HG02763 (cell line): ENCODE measurements around the gene KIF16B.

Experiments
- ATAC-seq: cut with Tn5 transposase; IDR thresholded peaks from one replicate; pipeline ENCODE4 v1.9.1; 2021; ENCODE audit warnings: mild to moderate bottlenecking, moderate library complexity; ENCODE audit not compliant: unreplicated experiment

Gene KIF16B

DNA sequence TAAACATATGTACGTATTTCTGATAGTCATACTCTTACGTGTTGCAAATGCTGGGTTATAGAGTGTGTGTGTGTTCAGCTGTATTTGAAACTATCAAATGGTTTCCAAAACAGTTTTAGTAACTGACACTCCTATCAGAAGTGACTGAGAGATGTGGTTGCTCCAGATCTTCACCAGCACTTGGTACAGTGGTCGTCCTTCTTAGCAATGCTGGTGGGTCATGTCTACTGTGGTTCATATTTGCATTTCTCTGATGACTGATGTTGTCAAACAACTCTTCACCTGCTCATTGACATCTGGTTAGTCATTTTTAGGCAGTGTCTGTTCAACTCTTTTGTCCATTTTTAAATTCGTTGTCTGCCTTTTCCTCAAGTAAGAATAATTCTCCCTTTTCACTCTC lies 259.3 kb downstream of the KIF16B start:
- ATAC-seq: no peak

DNA sequence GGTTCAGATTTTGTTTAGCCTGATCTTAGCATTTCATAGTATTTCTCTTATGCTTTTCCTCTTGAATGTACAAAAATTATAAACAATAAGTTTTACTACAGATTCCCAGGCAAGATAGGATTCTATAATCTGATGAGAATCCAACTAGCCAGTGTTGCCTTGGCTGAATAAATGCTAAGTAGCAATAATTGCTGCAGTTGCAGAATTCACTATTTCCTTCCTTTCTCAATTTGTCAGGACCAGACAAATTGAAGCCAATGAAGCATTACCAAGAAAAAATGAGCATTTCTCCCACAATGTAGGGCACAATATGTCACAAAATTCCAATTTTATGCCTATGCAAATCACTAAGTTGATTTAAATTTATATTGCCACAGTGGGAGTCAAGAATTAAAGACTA lies 260.2 kb downstream of the KIF16B start:
- ATAC-seq: no peak

DNA sequence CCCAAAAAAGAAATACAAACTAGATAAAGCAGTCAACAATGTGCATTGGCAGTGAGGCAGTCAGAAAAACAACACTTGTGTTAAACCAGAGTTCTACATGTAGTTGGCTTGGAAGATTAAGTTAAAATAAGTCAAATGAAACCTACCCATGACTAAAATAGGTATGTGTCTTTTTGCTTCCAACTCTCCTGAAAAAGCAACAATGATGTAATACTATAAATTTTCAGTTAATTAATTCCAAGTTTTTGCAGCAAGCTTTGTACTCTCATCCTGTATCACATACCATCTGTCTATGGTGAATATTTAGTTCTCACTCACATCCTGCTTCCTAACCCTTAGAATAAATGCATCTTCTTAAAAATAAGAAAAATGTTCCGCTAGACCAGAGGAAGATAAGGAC lies 261.5 kb downstream of the KIF16B start:
- no peak for ATAC-seq

DNA sequence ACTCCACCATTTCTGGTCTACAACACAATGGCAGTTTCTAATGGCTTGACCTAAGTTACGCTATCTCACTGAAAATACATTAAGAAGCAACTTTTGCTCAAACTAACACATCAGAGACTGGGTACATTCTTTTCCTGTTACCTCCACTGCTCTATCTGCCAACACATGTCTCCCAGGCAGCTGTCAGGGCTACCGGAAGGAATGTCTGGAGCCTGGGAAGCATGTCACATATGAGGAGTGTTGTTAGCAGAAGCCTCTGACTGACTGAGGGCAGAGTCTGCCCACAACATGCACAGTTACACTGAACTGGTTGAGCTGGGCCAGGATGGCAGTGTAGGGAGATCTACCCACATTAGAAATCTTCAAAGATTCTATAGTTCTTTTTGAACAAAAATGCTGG lies 264.5 kb downstream of the KIF16B start:
- ATAC-seq: no peak

DNA sequence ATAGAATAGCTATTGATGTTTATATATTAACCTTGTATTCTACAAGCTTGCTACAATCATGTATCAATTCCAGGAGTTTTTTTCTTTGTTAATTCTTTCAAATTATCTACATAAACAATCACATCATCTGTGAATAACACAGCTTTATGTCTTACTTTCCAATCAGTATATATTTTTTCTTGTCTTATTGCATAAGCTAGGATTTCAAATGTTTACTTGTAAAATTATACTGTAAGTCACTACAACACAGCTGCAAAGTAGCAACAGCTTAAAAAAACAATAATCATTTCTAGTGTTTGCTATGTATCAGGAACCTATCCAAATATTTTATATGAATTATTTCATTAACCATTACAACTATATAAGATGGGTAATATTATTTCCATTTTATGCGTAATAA lies 270.4 kb downstream of the KIF16B start:
- no peak for ATAC-seq

DNA sequence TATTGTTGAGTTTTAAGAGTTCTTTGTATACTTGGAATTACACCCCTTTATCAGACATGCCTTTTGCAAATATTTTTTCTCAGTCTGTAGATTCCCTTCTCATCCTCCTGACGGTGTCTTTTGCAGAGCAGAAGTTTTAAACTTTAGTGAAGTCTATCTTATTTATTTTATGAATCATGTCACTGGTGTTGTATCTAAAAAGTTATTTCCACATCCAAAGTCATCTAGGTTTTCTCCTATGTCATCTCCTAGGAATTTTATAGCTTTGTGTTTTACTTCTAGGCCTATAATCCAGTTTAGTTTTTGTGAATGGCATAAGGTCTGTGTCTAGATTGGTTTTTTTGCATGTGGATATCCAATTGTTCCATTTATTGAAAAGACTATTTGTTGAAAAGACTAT lies 271.3 kb downstream of the KIF16B start:
- ATAC-seq: no peak

DNA sequence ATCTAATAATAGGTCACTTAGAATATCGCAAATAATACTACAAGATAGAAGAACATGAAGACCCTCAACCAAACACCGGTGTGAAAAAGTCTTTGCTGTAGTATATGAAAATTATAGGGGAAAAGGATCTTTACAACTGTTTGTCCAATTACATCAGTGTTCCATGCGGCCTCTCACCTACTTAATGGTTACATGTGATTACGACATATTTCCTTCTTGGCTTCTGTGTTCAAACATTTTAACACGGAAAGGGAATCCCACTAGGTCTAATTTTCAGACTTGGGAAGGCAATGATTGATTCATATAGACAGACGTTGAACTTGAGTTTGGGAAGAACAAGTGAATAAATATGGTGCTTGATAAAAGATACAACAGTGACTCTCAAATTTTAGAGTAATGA lies 273.4 kb downstream of the KIF16B start:
- ATAC-seq: no peak

DNA sequence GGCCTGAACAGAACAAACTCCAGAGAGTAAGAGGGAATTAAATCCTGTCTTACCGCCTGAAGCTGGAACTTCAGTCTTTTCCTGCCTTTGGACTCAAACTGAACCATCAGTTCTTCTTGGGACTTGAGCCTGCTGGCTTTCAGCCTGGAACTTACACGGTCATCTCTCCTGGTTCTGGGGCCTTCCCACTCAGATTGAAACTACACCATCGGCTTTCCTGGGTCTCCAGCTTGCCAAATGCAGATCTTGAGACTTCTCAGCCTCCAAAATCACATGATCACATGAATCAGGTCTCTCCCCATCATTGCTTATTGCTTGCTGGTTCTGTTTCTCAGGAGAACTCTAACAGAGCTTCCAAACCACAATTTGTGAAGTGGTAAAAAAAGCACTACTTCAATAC lies 276.3 kb downstream of the KIF16B start:
- ATAC-seq: no peak

DNA sequence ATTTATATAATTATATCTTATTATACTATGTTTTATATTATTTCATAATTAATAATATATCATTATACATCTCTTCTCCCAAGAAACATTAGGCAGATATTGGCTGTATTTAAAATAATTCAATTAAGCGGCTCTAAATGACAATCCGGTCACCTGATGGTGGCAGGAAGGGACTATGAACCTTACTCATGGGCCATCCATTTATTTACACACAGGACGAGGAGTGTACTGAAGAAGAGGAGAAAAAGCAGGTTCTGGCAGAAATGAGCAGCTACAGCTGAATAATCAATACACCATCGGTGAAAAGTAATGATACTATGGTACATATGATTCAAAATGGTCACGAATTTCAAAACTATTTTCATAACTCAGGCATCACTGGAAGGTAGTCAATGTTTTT lies 277.7 kb downstream of the KIF16B start:
- ATAC-seq: no peak

DNA sequence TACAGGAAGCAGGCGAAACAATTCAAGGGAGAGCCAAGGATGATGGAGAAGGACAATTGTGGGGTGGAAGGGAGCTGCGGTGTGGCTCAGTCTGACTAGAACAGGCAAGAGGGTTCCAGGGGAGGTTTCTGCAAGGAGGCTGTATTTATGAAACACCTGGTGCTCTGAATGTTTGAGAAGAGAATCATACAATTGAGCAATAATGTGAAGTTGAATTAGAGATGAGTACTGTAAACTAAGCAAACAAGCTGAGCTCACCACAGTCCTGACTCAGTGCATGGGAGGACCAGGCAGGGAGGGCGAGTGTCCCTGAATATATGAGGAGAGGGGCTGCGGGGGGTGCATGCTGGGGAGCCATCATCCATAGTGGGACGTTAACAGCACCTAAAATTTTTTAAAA lies 279.7 kb downstream of the KIF16B start:
- ATAC-seq: no peak

DNA sequence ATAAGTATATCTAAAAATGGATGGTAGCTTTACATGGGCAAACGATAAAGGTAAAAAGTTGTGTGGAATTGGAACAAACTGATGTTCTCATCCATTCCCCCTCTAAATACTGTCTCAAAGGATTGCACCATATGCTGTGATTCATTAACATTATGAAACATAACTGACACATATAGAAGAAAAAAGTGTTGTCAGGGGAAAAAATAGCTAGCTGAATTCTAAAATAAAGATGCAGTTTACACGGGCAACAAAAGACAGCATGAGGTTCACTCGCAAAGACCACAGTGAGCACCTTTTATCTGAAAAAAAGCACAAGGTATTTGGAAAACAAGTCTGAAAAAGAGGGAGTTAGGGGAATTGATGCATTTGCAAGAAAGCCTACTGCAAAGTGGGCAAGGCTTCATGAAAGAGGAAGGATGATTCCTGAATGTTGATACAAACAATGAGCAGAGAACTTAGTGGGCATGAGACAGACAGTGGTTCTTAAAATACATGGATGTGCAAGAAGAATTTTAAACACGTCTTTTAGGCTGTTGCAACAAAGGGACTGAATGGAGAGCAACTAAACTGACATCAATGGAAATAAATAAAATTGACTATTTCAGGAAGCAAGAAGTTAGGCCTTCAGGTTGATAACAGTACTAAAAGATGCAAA lies 280.9 kb downstream of the KIF16B start:
- ATAC-seq: no peak

DNA sequence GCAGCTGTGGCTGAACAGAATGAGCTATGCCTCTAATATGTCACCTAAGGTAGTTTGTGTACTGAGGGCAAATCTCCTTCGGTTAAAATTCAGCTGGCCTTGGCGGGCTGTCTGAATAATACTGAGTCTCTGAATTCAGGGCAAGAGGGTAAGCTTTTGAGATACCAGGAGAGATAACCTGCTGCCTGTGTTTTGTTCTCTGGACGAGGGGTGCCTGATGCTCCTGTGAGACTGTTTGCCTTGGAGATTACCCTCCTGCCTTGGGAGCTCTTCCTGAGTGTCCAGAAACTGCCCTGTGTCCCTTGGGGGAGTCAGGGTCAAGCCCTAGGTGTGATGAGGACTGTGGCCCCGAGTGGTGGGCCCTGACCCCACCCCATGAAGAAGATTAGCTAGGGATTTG lies 282.9 kb downstream of the KIF16B start:
- no peak for ATAC-seq

DNA sequence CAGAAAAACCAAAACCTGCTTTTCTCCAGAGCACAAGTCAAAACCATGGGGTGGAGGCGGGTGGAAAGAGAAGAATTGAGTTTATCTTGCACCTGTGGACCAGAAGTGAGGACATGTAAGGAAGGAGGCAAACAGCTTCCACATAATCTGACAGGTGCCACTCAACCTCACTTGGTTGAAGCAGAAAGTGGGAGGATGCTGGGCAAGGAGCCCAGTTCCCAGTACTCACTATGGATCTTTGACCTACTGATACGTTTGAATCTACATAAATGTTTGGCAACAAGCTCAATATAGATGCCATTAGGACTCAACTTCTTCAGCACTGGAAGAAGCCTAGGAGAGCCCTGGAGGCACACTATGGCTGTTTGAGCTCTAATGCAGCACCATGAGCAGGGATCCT lies 285.5 kb downstream of the KIF16B start:
- no peak for ATAC-seq

DNA sequence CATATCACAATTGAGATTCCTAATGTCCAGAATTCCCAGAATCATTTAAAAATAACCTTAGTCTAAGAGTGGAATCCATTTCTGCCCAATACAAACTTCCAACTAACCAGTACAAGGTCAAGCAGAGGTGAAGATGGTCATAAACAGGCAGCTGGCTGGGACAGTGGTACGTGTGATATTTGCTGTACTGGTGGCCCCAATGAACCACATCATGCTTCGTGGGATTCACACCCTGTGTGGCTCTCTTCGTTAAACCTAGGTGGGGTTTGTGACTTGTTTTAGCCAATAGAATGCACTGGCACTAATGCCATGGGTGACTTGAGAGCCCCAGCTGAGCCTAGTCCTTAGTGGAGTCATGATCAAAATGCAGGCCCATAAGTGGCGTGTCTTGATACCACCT lies 286.6 kb downstream of the KIF16B start:
- ATAC-seq: no peak

DNA sequence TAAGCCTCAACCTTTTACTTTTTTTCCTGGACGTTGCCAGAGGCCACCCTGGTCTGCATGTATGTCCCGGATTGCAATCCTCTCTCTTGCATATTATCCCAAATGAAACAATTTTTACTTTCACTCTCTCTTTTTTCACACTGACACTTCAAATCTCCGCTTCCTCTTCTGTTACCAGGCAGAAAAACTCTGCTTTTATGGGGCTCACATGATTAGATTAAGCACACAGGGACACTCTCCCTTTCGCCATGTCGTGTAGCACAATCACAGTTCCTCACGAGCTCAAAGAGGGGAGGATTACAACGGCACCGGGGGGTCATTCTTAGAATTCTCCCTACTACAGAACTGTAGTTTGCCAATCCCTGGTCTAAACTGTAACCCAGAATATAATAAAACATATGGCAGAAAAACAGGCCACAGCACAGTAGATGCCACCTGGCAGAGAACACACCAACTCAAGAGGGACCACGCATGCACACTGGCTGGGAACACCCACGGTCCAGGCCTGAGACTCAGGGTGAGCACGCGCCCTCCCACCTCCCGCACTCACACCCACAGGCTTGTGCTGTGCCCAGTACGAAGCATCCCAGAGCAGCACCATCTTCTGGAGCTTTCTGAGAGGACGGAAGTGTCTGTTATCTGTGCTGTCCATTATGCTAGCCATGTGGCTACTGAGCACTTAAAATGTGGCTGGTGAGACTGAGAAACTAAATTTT lies 288.7 kb downstream of the KIF16B start:
- no peak for ATAC-seq

DNA sequence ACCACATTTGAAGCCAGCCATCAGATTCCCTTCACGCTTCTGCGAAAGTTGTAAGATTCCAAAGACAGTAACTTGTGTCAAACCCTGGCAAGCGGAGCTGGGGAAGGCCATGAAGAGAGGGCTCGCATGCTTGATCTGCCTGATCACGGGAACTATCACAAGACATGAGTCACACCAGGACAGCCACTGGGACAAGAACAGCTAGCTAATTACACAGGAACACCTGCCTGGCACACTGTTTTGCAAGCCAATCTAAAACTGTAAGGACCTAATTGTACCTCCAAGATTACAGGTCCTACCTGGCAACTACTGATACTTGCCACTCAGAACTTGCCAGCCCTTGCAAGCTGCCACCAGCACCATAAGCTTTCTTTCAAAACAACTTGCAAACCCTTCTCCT lies 289.3 kb downstream of the KIF16B start:
- ATAC-seq: no peak

DNA sequence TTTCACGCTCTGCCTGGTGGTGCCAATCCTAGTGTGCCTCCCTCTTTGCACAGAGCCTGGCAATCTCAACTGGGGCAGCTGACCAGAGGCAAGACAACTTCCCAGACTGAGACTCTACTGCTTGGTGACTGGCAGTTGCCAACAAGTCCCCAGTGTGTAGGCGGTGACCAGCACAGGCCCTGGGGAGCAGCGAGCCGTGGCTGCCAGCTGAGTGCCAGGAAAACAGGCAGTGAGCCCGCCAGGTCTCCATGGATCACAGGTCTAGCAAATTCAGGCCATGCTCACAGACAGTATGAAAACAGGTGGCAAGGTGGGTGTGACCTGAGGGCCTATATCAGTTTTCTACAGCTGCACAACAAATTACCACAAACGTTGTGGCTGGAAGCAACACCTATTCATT lies 289.9 kb downstream of the KIF16B start:
- no peak for ATAC-seq

DNA sequence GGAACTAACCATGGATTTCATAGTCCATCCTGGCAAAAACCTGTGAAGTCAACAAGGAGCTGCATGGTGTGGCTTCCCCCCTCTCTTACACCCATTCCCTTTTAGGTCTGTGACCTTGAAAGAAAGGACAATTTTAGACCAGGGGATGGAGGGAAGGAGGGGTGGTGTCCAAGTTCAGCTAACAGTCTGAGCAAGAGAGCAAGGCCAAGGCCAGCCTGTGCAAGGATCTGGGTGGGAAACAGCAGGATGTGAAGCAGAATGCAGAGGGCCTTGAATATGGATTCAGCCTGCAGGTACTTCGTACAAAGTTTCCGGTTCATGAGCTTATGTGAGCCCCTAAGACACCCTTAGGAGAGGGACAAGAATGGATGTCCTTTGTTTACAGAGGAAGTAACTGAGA lies 293.0 kb downstream of the KIF16B start:
- ATAC-seq: no peak

DNA sequence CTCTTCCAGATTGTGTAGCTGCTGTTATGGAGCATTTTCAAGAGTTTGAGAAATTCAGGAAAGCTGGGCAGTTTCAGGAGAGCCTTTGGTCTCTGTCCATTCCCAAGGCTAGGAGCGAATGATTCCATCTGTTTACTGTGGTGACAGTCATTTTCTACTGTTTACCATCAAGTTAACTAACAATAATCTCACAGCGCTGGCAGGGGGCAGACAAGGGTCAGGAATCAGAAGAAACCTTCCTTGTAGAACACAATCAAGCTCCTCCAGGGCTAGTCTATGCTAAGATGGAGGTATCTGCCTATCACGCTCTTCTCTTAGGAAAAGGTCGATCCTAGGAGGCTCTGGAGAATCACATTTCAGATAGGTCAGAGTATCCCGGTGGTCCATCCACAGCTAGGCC lies 293.9 kb downstream of the KIF16B start:
- no peak for ATAC-seq

DNA sequence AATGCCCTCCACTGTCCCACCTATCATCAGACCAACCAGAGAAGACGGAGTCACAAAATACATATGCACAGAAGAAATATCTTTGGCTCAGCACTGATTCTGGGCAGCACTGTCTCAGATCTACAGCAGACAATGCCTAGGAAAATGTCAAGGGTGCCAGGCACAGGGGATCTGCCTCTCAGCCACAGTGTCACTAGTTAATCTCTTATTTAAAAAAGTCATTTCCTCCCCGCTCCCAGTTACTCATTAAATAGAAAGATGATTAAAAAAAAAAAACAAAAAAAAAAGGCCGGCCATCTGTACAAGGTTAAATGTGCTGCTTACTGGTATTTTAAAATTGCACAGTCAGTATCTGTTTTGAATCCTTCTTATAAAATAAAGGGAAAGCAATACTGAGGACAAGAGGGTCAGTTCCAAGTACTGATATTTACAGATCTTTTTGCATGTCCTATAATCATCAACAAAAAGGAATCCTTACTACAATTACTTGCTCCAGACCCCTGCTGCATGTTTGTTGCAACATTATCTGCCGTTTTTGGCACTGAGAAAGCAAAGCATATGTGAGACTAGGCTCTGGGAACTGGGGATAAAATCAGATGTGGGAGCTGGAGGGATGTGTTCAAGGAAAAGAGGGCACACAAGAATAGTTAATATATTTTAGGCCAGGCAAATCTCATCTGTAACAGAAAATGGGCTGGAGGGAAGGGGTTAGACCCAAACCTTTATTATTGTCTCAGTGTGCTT lies 299.3 kb downstream of the KIF16B start:
- ATAC-seq: no peak

DNA sequence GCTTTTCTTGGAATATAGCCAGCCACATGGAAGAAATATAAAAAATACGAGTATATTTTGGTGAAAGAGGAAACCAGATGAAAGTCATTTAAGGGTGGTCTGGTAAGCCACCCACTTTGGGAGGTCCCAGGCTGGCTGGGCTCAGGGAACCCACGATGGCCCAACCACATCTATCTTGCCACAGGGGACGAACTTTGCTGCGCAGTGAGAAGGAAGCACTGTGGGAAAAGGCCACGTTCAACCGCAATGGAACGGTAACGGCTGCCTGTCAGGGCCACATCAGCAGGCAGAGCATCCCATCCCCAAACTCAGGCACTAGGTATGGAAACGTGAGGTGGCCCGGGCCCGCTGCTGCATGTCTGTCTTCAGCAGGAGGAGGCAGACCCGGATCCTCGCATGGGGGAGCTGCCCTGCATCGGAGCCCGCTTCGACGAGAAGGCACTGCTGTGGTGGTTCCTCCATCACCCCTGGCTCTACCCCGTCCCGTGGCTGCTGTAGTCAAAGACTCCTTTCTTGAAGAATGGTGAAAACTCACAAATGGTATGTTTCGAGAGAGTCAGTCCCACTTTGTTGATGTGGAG lies 300.4 kb downstream of the KIF16B start:
- ATAC-seq: no peak

DNA sequence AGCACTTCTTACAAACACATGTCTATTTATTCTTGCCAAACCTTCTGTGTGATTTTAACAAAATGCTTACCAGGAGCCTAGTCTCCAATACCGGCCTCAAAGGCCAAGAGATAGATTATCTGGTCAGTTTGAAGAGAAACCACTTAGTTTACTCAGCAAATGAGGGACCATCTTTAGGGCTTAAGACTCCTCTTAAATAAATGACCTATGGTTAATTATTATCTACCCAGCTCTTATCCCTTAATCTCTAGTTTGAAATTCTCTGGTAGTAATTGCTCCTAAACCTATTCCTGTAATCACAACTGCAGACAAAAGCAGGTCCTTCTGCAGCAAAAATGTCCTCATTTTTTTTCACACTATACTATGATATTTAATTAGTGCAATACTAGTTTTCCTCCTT lies 301.8 kb downstream of the KIF16B start:
- no peak for ATAC-seq
